CD4-positive, alpha-beta T cell treated with Interleukin-15 for 4 hours (primary cell): Measurements from ENCODE around the gene RRAD.
A peak's percentile ranks its signal among the peaks of the same experiment; 100 is the strongest.
"Not testable (repeated sequence)": the region's sequence is repeated elsewhere in the genome, so short reads cannot be mapped to it uniquely, and the experiment has no call there.

Experiments
- DNase-seq: peaks from one replicate; pipeline ENCODE4 v3.0.0-alpha.2; 2020; ENCODE audit warnings: low spot score

The RRAD gene

GRCh38 chr16:66900721-66901441, 24.5 kb downstream of the RRAD start:
- DNase-seq: no peak

GRCh38 chr16:66899945-66900710, 25.2 kb downstream of the RRAD start:
- DNase-seq: no peak

GRCh38 chr16:66899310-66899944, 25.9 kb downstream of the RRAD start:
- no peak for DNase-seq

GRCh38 chr16:66898933-66899309, 26.4 kb downstream of the RRAD start:
- DNase-seq: no peak

- DNase-seq: no peak
Measured at GRCh38 chr16:66898207-66898606, 27.1 kb downstream of the RRAD start.

GRCh38 chr16:66896682-66897081, 28.7 kb downstream of the RRAD start:
- not testable (repeated sequence) for DNase-seq

- no peak for DNase-seq
Measured at GRCh38 chr16:66895999-66896398, 29.3 kb downstream of the RRAD start.

- no peak for DNase-seq
Measured at GRCh38 chr16:66895689-66895979, 29.7 kb downstream of the RRAD start.

- DNase-seq: peak; percentile 60
Measured at GRCh38 chr16:66894948-66895688, 30.2 kb downstream of the RRAD start.

- no peak for DNase-seq
Measured at GRCh38 chr16:66894055-66894454, 31.3 kb downstream of the RRAD start.

GRCh38 chr16:66891797-66892196, 33.5 kb downstream of the RRAD start:
- no peak for DNase-seq

- no peak for DNase-seq
Measured at GRCh38 chr16:66891360-66891759, 34.0 kb downstream of the RRAD start.

- no peak for DNase-seq
Measured at GRCh38 chr16:66890799-66891198, 34.5 kb downstream of the RRAD start.

GRCh38 chr16:66889622-66890021, 35.7 kb downstream of the RRAD start:
- DNase-seq: no peak

GRCh38 chr16:66888647-66889615, 36.4 kb downstream of the RRAD start:
- DNase-seq: no peak

GRCh38 chr16:66886914-66887313, 38.4 kb downstream of the RRAD start:
- no peak for DNase-seq

GRCh38 chr16:66886321-66886720, 39.0 kb downstream of the RRAD start:
- DNase-seq: no peak

- DNase-seq: no peak
Measured at GRCh38 chr16:66885491-66885890, 39.8 kb downstream of the RRAD start.

GRCh38 chr16:66882702-66883101, 42.6 kb downstream of the RRAD start:
- DNase-seq: no peak

GRCh38 chr16:66881964-66882508, 43.3 kb downstream of the RRAD start:
- DNase-seq: no peak

GRCh38 chr16:66881560-66881959, 43.8 kb downstream of the RRAD start:
- no peak for DNase-seq
